GM18502 (cell line): ENCODE measurements around the gene CACNB1.

Source experiments
- ATAC-seq: cut with Tn5 transposase; IDR thresholded peaks from one replicate; pipeline ENCODE4 v1.9.1; 2021; ENCODE audit warnings: mild to moderate bottlenecking; ENCODE audit not compliant: unreplicated experiment, poor library complexity

Gene CACNB1

DNA sequence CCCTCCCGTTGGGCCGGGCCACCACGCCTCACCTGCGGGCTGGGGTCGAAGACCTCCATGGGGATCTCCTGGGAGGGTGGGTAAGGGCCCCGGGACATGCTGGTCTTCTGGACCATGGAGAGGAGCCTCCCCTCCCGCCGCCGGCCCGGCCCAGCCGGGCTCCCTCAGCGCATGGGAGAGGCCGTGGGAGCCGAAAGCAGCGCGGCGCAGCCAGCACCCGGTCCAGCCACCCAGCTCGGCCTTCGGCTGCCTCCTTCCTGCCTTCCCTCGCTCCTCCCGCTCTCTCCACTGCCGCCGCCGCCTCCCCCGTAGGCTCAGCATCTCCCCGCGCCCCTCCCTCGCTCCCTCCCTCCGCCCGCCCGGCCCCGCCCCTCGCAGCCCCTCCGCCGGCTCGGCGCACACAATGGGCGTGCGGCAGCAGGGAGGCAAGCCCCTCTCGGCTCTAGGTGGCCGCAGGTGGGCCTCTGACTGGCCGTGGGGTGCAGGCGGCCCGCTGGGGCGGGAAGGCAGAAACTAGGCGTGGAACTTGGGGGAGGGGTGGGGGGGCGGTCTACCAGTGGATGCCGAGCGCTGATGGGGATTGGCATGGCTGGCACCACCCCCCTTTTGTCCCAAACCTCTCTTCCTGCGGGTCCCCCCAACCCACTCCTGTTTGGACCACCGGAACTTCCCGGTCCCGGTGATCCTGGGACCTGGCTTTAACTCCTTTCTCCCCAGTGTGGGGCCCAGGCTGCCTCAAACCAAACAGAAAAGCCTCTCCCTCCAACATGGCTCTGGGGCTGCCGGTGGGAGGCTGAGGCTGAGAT is at the start of gene CACNB1:
Gene CACNB1 (minus strand): TSS at position 290 of the 806 bp plus-strand sequence. CDS start 174 bp downstream, at position 116.
- ATAC-seq, result no peak

DNA sequence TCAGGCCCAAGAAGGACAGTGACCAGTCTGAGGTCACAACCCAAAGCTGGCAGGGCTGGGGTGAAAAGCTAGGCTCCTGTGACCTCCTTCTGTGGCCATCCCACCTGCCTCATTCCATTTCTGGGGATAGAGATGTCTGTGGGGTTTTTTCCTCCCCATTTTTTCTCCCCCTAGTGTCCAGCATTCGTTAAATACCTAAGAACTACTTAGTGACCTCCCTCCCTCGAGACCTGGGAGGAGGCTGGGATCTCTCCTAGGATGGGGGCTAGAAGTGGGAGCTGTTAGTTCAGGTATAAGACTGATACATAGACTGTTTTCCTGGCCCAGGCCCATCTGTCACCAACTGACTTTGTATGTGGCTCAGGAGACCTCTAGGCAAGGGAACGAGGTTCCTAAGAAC is 48.8 kb upstream of the CACNB1 start:
- no peak for ATAC-seq

DNA sequence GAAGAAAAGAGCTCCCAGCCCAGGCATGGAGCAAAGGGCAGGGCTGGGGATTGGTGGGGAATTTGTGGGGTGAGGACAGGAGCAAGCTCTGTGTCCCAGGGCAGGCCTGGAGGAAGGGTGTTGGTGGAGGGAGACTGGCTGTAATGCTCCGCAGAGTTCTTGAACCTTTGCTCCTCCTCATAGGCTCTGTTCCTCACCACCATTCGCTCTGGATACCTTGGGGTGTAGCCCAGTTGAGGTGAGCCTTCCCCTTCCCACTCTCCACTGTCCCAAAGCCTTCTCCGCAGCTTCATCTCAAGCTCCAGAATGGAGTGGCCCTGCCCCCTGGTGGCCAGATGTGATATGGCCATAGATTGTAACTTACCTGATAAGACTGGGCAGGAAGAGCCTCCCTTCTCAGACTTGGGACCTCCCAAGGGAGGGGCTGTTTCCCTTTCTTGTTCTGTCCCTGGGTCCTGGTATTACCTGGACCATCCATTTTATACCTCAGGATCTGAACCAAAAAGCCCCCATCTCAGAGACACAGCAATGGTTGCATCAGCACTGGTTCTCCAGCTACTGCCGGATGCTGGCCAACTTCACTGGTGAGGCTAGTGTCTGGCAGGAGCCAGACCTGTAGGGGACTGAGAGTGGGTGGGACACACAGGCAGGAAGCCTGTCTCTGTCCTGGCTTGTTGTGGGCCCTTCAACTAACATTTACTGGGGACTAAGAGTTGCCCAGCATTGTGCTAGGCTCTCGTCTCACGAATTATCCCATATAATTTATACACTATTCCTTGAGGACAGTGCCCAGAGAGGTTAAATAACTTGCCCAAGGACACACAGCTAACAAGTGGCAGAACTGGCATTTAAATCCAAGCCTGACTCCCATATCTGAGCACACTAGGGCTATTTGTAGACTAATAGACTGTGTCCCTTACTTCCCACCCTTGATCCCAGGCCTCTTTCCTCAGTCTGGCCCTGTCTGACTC is 47.4 kb upstream of the CACNB1 start:
- ATAC-seq, result no peak

DNA sequence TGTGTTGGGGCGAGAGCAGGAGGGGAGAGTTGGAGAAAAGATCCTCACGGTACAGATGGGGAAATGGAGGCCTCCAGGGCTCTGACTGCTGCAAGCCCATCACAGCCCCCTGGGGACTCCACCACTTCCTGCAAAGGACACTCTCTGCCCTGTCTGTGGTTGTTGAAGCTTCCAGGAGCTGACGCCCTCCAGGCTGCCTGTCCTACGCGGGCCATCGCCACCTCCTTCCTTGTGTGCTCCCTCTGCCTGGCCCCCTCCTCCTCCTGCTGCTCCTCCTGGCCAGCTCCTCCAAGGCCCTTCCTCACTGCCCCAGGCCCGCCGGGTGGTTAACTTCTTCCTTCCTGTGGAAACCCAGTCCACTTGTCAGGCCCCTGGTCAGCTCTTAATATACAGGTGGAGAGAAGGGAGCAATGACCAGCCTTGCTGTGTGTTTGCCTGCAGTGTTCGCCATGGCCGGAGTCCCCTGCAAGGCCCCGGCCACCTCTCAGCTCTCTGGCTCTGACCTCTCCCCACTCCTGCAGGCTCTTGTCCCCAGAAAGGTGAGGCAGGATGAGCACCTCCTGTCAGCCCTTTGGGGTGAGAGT is 46.6 kb upstream of the CACNB1 start:
- ATAC-seq, result no peak

DNA sequence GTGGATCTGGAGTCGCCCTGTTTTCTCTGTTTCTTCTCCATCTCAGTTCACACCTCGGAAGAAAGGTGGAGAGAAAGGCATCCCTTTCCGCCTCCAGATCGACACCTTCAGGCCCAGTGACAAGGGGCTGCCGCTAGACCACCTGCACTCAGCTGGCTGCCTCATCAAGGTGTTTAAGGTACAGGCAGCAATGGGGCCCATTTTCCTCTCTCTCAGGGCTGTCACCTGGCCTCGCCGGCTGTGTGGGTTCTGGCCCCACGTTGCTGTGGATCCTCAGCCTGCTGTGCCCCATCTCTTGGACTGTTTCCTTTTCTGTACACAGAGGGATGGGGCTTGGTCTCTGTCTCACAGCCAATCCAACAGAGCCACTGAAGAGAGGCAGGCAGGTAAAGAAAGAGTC is 45.7 kb upstream of the CACNB1 start:
- no peak for ATAC-seq

DNA sequence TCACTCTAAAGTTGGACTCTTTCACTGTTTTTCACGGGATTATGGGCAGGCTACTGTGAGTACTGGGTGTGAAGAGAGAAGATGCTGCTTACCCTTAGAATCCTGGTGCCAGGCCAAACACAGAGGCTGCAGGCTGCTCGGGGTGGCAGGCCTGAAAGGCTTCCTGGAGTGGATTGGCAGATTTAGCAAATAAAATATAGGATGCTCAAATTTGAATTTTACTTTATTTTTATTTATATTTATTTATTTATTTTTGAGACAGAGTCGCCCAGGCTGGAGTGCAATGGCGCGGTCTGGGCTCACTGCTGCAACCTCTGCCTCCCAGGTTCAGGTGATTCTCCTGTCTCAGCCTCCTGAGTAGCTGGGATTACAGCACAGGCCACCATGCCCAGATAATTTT is 43.2 kb upstream of the CACNB1 start:
- no peak for ATAC-seq

DNA sequence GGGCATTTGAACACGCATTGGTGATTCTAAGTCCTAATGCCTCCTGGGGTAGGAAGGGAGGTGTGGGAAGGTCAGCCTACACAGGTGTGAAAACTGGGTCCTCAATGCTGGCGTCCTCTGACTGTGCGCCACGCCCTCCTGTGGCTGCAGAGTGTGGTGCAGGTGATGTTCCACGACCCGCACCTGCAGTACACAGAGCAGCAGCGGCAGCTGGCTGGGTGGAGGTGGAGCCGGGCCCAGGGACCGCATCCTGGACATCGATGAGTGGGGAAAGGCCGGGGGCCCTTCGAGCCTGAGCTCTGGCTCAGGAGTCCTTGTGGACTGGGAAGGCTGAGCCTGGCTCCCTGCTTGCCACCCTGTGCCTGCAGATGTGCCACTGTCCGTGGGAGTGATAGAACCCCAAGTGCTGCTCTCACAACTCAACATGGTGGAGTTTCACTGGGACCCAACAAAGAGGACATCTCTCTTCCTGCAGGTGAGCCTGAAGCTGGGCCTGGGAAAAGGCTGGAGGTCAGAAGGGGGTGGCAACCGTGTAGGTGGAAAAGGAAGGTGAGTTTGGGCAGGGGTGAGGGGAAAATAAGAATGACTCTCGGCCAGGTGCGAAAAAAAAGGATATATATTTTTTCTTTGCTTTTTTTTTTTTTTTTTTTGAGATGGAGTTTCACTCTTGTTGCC is 42.3 kb upstream of the CACNB1 start:
- ATAC-seq, result no peak

DNA sequence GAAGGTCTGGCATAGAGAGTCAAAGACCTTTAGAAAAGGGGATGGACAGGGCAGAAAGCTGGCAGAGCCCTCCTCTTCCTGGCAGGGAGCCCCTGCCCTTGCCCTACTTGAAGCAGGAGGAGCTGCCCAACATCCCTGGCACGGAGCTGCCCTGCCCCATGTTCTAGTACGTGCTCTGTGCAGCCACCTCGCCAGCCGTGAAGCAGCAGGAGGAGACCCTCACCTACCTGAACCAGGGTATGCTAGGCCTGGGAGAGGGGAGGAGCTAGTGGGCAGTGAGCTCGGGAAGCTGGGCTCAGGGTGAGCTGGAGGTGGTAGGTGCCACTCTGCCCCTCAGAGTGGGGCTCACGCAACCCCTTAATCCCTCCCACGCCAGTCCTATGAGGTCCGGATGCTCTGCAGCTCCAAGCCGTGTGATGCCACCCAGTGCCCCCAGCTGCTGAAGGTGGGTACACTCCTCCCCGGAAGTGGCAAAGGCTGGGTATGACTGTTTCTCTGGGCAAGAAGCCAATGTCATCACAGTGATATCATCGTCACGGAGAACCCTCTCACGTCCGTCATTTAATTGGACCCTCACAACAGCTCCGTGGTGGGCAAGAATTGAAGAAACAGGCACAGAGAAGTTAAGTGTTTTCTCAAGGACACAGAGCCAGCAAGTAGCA is 41.0 kb upstream of the CACNB1 start:
- ATAC-seq, result no peak

DNA sequence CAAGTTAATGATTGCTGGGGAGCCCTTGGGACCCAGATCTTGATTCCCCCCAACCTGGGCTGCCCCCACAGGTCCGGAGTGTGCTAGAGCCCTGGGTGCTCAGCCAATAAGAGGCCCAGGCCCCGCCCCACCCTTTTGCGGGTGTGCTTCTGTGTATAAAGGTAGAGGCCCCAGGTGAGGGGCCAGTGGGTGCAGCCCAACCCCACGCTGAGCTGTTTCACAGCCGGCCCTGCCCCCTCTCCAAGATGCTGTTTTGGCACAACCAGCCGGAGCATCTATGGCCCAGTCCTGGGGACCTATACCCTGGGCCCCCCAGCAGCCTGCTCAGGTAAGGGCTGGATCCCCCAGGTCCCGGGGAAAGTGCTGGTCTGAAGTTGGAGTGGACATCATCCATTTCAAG is 40.1 kb upstream of the CACNB1 start:
- no peak for ATAC-seq

DNA sequence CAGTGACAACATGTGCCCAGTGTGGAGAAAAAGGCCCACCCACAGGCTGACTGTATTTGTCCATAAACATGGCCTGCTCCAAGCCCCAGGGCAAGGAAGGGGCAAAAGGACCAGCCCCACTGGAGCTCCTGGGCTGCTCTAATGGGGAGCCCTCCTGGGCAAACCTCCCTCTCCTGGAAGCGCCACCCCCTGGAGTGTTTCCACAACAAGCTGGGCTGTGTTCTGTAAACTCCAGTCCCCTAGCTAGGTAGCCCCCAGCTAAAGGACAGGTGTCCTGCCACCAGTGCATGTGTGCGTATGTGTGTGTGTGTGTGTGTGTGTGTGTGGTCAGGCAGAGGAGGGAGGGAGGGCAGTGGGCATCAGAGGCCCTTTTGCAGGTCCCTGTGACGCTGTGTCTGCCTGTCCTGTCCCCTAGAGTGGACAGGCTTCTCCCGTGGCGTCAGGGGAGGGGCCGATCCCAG is 39.5 kb upstream of the CACNB1 start:
- ATAC-seq, result no peak

DNA sequence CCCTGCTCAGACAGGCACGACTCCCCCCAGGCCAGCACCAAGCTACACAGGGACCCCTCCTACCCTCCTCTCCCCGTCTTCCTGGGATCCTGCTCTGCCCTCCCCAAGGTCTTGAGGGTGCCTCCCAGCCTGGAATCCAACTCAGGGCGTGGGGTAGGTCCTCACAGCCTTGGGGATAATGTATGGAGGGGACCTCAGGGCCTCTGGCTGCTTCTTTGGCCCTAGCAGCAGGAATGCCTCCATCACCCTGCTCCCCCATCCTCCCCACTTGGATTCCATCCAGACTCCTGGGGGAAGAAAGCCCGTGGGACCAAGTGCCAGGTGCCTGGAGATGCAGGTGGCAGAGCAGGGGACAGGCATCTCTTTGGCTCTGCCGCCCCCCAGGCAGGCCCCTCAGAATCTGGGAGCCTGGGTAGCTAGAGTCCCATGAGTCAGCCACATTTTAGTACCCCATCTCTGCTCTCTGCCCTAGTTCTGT is 39.0 kb upstream of the CACNB1 start:
- ATAC-seq, result no peak

DNA sequence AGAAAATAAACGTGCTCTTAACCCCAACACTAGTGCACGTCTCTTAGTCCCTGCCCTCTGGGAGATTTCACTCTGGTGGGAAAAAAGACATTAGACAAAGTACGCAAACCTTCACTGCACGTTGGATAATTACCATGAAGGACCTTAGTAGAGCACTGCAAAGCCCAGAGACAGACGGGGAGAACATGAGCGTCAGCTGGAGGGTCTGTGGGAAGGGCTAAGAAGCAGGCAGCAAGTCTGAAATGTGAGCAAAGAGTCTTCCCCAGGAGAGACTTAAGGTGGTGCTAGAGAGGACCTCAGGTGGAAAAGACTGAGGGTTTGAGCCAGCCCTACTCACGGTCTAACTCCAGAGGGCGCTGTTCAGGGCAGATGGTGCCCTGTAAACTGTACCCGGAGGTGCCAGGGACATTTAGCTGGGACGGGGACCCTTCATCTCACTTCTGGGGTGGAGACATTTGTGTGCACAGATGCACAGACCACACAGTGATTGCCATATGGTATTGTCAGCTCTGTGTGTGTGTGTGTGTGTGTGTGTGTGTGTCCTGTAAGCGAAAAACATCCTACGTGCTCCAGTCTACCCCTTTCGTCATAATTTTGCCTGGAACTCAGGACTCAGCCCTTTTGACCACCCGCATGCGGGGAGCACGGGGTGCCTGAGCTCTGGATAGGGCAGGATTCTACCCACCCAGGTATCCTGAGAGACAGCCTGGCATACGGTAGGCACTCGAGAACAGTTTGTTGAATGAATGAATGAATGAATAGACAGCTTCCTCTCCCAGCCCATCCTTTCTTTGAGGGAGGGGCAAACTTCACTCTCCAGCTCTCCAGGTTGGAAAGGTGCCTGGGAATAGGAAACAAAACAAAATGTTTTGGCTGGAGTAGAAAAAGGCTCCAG is 38.3 kb upstream of the CACNB1 start:
- ATAC-seq, result no peak

DNA sequence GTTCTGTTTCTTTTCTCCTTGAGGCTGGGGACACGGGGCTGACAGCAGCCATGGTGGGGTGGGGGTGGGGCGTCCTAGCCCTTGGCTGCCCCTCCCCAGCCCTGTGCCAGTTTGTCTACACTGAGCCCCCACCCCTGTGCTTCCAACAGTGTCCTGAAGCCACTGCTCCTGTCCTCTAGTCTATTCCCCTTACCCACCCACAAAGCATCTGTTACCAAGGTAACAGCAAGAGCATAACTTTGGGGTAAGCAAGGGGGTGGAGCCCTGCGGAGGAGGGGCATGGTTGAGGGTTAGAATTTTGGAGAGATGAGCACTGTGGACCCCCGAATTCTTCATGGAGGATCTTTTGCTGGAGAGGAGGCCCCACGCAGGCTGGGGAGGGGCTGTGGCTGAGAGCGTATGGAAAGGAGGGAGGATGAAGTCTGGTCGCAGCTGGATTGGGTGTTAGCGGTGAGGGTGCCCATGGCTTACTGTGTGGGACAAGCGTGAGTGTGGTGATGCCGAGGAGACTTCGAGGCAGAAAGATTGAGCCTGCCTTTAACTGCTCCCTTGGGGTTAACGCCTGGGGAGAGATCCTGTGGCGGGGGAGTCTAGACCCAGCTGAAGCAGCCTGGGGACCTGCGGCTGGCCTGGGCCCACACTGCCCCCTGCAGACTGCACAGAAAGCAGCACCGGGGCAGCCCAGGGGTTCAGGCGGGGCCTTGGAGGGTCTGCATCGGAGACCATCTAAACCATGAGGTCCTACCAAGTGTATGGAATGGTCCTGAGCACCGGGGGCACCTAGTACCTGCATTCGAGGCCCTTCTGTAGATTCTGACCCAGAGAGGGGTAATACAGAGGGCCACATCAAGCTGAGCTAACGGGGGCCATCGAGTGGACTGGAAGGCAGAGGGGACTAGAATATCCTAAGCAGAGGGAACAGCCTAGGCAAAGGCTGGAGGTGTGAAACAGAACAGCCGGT is 34.4 kb upstream of the CACNB1 start:
- ATAC-seq, result no peak

DNA sequence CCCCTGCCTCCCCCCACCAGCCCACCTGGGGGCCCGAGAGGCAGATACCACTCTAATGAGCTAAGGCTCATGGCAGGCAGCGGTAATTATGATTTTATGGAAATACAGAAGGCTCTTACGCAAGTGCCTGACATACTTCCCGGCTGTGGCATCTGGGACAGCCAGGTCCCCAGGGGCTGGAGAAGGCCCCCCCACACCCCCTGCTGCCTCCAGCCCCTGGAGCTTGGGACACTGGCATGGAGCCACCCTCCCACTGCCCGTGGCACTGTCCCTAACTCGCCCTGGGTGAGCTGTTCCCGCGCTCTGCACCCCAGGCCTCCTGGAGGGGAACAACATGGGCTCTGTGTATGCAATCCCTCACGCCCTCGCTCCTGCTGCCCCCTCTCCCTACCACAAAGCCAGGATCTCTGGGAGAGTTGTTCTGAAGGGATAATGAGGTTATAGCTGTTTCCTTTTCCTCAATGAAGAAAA is 33.7 kb upstream of the CACNB1 start:
- no peak for ATAC-seq

DNA sequence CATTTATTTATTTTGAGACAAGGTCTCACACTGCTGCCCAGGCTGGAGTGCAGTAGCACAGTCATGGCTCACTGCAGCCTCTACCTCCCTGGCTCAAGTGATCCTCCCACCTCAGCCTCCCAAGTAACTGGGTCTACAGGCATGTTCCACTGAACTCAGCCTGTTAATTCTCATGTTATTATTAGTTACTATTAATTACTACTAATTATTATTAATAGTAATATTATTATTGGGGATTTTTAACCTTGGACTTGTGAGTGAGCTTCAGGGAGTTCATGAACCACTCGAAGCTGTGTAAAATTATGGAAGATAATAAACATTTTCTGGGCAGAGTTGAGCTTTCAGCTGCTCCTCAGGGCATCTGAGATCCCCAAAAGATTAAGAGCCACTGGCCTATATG is 32.9 kb upstream of the CACNB1 start:
- ATAC-seq, result no peak

DNA sequence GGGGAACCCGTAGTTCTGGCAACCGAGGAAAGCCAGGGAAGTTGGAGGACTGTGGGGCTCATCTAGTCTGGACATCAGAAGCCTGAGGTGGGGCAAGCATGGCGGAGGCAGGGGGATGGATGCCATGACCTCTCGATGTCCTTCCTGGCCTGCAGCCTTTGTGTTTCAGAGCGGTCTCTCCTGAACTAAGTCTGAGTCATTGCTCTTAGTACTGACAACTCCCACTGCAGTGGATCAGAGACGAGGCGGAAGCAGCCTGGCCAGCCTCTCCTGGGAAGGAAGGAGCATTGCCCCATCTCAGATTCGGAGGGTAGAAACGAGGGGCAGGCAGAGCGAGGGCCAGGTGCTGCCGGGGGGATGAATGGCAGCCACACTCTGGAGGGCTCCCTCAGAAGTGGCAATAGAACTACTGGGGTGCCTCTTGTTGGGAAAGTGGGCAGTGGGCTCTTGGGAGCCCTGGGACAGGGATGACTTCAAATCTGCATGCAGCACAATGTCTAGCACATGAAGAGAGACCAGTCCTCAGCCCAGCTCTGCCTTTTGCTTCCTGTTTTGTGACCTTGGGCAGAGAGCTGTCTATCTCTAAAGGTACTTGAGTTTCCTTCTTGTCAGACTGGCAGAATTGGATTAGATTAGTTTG is 31.9 kb upstream of the CACNB1 start:
- no peak for ATAC-seq

DNA sequence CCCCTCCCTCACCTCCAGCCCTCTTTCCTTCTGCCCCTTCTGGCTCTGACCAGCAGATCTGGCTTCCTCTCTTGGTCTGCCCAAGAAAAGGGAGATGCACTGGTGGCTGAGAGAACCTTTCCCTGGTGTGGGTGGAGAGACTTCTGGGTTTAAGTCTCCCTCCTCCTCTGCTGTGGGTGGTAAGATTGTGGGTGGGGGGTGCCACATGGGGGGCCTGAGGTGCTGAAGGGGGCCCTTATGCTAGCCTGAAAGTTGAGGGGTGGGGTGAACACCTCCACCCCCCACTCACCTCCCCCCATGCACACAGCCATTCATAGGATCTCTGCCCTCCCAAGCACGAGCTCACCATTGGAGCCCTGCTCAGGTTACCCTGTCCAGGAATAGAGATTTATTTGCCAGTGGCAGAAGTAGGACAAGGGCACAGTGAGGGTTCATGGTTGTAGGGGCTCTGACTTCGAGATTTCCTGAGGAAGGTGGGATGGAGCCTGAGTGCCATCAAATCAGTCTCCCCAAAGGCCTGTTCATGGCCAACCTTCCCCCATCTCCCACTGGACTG is 30.0 kb upstream of the CACNB1 start:
- no peak for ATAC-seq
